Keratinocyte (primary cell): ENCODE results near the gene TRIM74.
"Not testable (repeated sequence)": the region's sequence is repeated elsewhere in the genome, so short reads cannot be mapped to it uniquely, and the experiment has no call there.

ENCODE experiments used
- EZH2 ChIP-seq: IDR thresholded peaks from one replicate; pipeline ENCODE4 v1.6.1; 2012; ENCODE audit warnings: inconsistent platforms, mild to moderate bottlenecking, low read length, moderate library complexity
- TF ChIP-seq, protein P1 (sequence below), 3 experiments: IDR thresholded peaks in 1 of 3; conservative IDR thresholded peaks in 1 of 3; optimal IDR thresholded peaks in 1 of 3; 2 replicates in 2 of 3; 3 replicates in 1 of 3; pipeline versions ENCODE3 to v1.5.1; 2011; ENCODE audit warnings: low read length in 3 of 3, mild to moderate bottlenecking in 3 of 3, moderate library complexity in 2 of 3, control low read depth in 1 of 3, inconsistent platforms in 1 of 3; ENCODE audit not compliant: insufficient read depth in 2 of 3; ENCODE audit errors: extremely low read depth in 1 of 3

- TF ChIP-seq, protein P1, sequence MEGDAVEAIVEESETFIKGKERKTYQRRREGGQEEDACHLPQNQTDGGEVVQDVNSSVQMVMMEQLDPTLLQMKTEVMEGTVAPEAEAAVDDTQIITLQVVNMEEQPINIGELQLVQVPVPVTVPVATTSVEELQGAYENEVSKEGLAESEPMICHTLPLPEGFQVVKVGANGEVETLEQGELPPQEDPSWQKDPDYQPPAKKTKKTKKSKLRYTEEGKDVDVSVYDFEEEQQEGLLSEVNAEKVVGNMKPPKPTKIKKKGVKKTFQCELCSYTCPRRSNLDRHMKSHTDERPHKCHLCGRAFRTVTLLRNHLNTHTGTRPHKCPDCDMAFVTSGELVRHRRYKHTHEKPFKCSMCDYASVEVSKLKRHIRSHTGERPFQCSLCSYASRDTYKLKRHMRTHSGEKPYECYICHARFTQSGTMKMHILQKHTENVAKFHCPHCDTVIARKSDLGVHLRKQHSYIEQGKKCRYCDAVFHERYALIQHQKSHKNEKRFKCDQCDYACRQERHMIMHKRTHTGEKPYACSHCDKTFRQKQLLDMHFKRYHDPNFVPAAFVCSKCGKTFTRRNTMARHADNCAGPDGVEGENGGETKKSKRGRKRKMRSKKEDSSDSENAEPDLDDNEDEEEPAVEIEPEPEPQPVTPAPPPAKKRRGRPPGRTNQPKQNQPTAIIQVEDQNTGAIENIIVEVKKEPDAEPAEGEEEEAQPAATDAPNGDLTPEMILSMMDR (optimal IDR thresholded peaks at IDR 0.05 in 1 of 3, IDR thresholded peaks at IDR 0.05 in 1 of 3, conservative IDR thresholded peaks at IDR 0.05 in 1 of 3; ENCODE audit: extremely low read depth in 1 of 3, insufficient read depth in 2 of 3, low read length in 3 of 3): not testable (repeated sequence)
- not testable (repeated sequence) for TF ChIP-seq EZH2
Measured at GRCh38 chr7:72960029-72960428, 9.2 kb downstream of the TRIM74 start.
